GM23338 (cell line): Measurements from ENCODE around the gene ADGRL1. TPM values are rescaled to one million over a fixed set of nuclear protein-coding genes. Genes with fewer than 3 reads are reported as not detected.

Experiments
- ATAC-seq: fragments of 200-7000 bp; cut with Tn5 transposase; 3 replicates; pipeline ENCODE4 v1.9.1; 2020
- DNase-seq: peaks from one replicate; pipeline ENCODE4 v3.0.0-alpha.2; 2015; ENCODE audit warnings: low spot score
- H2AFZ ChIP-seq: fragments of 200-600 bp; sonication (generic); 2 replicates; pipeline ENCODE4 v1.8.0; 2016; ENCODE audit warnings: antibody characterized with exemption, mild to moderate bottlenecking, moderate library complexity
- H3F3A ChIP-seq: fragments of 200-600 bp; sonication (generic); replicated peaks from 2 replicates; pipeline ENCODE4 v1.8.0; 2017; ENCODE audit warnings: antibody characterized with exemption, mixed run types, low read depth
- H3K27ac ChIP-seq: fragments of 200-600 bp; sonication (generic); 2 replicates; pipeline ENCODE4 v1.6.1; 2016; ENCODE audit warnings: low read depth
- H3K27me3 ChIP-seq: fragments of 200-600 bp; sonication (generic); 2 replicates; pipeline ENCODE4 v1.8.0; 2016; ENCODE audit warnings: mild to moderate bottlenecking, mixed run types, moderate library complexity; ENCODE audit not compliant: insufficient read depth
- H3K36me3 ChIP-seq: fragments of 200-600 bp; sonication (generic); 2 replicates; pipeline ENCODE4 v1.8.0; 2016; ENCODE audit warnings: mild to moderate bottlenecking; ENCODE audit not compliant: insufficient read depth
- H3K4me1 ChIP-seq: fragments of 200-600 bp; sonication (generic); 2 replicates; pipeline ENCODE4 v1.8.0; 2016; ENCODE audit warnings: mild to moderate bottlenecking, moderate library complexity; ENCODE audit not compliant: insufficient read depth
- H3K4me2 ChIP-seq: fragments of 200-600 bp; sonication (generic); 2 replicates; pipeline ENCODE4 v1.7.1; 2017; ENCODE audit warnings: mixed run types
- H3K4me3 ChIP-seq: fragments of 200-600 bp; sonication (generic); 2 replicates; pipeline ENCODE4 v1.6.1; 2016; ENCODE audit warnings: mixed run types
- H3K79me2 ChIP-seq: fragments of 200-600 bp; sonication (generic); replicated peaks from 2 replicates; pipeline ENCODE4 v1.8.0; 2017; ENCODE audit warnings: mild to moderate bottlenecking; ENCODE audit not compliant: insufficient read depth
- H3K9me2 ChIP-seq: fragments of 200-600 bp; sonication (generic); 2 replicates; pipeline ENCODE4 v1.8.0; 2017; ENCODE audit not compliant: insufficient read depth
- H4K20me1 ChIP-seq: fragments of 200-600 bp; sonication (generic); replicated peaks from 2 replicates; pipeline ENCODE4 v1.8.0; 2017; ENCODE audit warnings: mild to moderate bottlenecking; ENCODE audit not compliant: insufficient read depth
- H3K27ac Mint-ChIP-seq: 2 replicates; pipeline ENCODE4 v1.8.0; 2020; ENCODE audit warnings: inconsistent platforms, mild to moderate bottlenecking, moderate library complexity, mixed read lengths
- H3K27me3 Mint-ChIP-seq: 3 replicates; pipeline ENCODE4 v1.8.0; 2022; ENCODE audit warnings: low read depth, mild to moderate bottlenecking, moderate library complexity, mixed read lengths, inconsistent platforms; ENCODE audit not compliant: insufficient read depth, poor library complexity
- H3K36me3 Mint-ChIP-seq: 3 replicates; pipeline ENCODE4 v1.8.0; 2021; ENCODE audit warnings: low read depth, mild to moderate bottlenecking, inconsistent platforms, moderate library complexity, mixed read lengths
- H3K4me1 Mint-ChIP-seq: 3 replicates; pipeline ENCODE4 v1.8.0; 2020; ENCODE audit warnings: mild to moderate bottlenecking, inconsistent platforms, mixed read lengths
- H3K4me3 Mint-ChIP-seq: 3 replicates; pipeline ENCODE4 v1.8.0; 2021; ENCODE audit warnings: moderate library complexity, mild to moderate bottlenecking, inconsistent platforms, mixed read lengths
- H3K9me3 Mint-ChIP-seq: 3 replicates; pipeline ENCODE4 v1.8.0; 2020; ENCODE audit warnings: moderate library complexity, mild to moderate bottlenecking, inconsistent platforms, mixed read lengths
- CREB1 ChIP-seq: fragments of 250-450 bp; sonication (Bioruptor Pico); IDR thresholded peaks from 2 replicates; pipeline ENCODE4 v1.5.0; 2020; ENCODE audit warnings: low read depth, mild to moderate bottlenecking, moderate library complexity
- CTCF ChIP-seq, 2 experiments: fragments of 200-600 bp in 1 of 2; sonication (generic) in 1 of 2; conservative IDR thresholded peaks; 2 replicates each; pipeline versions ENCODE4 v1.5.1 to v1.6.1; 2016 to 2017; ENCODE audit warnings: antibody characterized with exemption in 2 of 2, low read depth in 2 of 2, mild to moderate bottlenecking in 2 of 2, moderate library complexity in 1 of 2
- ETS1 ChIP-seq: IDR thresholded peaks from 2 replicates; pipeline ENCODE4 v1.6.1; 2016; ENCODE audit warnings: antibody characterized with exemption
- EZH2 ChIP-seq: fragments of 200-600 bp; sonication (generic); IDR thresholded peaks from one replicate; pipeline ENCODE4 v1.8.0; 2017; ENCODE audit warnings: antibody characterized with exemption, mild to moderate bottlenecking, low read depth; ENCODE audit not compliant: unreplicated experiment
- EZH2phosphoT487 ChIP-seq: fragments of 200-600 bp; sonication (generic); IDR thresholded peaks from one replicate; pipeline ENCODE4 v1.8.1; 2018; ENCODE audit warnings: antibody characterized with exemption; ENCODE audit not compliant: unreplicated experiment
- JUNB ChIP-seq: IDR thresholded peaks from one replicate; pipeline ENCODE4 v1.6.1; 2016; ENCODE audit warnings: antibody characterized with exemption; ENCODE audit not compliant: unreplicated experiment
- NANOG ChIP-seq: IDR thresholded peaks from 2 replicates; pipeline ENCODE4 v1.6.1; 2016; ENCODE audit warnings: antibody characterized with exemption, borderline replicate concordance
- POLR2AphosphoS5 ChIP-seq: IDR thresholded peaks from 2 replicates; pipeline ENCODE4 v1.6.1; 2016; ENCODE audit warnings: antibody characterized with exemption, low read depth
- REST ChIP-seq: IDR thresholded peaks from one replicate; pipeline ENCODE4 v1.6.1; 2018; ENCODE audit warnings: antibody characterized with exemption; ENCODE audit not compliant: unreplicated experiment
- STAT1 ChIP-seq: IDR thresholded peaks from one replicate; pipeline ENCODE4 v1.6.1; 2016; ENCODE audit warnings: antibody characterized with exemption; ENCODE audit not compliant: unreplicated experiment
- ZNF114 ChIP-seq: fragments of 250-450 bp; sonication (Bioruptor Pico); IDR thresholded peaks from 2 replicates; pipeline ENCODE4 v1.5.0; 2020; ENCODE audit warnings: mild to moderate bottlenecking, moderate library complexity
- ZNF331 ChIP-seq: fragments of 250-450 bp; sonication (Bioruptor Pico); IDR thresholded peaks from 2 replicates; pipeline ENCODE4 v1.5.0; 2020; ENCODE audit warnings: low read depth, mild to moderate bottlenecking, moderate library complexity
- ZNF462 ChIP-seq: fragments of 250-450 bp; sonication (Bioruptor Pico); IDR thresholded peaks from 2 replicates; pipeline ENCODE4 v1.5.0; 2020; ENCODE audit warnings: mild to moderate bottlenecking, moderate library complexity
- polyA plus RNA-seq: library from polyadenylated mRNA; unstranded; fragments of >200 nt; fragmentation: Nextera tagmentation; extraction: Ambion mirVana; gene quantifications from 2 replicates; pipeline ENCODE4 v1.2.1, GENCODE V29; 2016
- total RNA-seq: library from RNA; depleted of rRNA; stranded (reverse); fragments of >200 nt; shearing (Covaris generic); gene quantifications from 2 replicates; pipeline ENCODE4 v1.2.3, GENCODE V29; 2014

The ADGRL1 gene
- total and polyA plus RNA-seq, 2 experiments from 2014 or later, result 20.6 to 100 TPM

GRCh38 chr19:14120497-14120780, 85.5 kb downstream of the ADGRL1 start:
- Mint-ChIP-seq H3K27me3 (peaks cover 21% of the 10 kb centered on the region), H3K36me3 (peaks cover 42% of the 10 kb centered on the region), H3K9me3 (no peaks in the 10 kb centered on the region; the same call in 2 of the 3 replicates), H3K4me1 (peaks cover 21% of the 10 kb centered on the region), H3K27ac (no peak overlapping the region), H3K4me3 (no peak overlapping the region)
- Histone ChIP-seq H3K79me2 (peaks cover 15% of the 10 kb centered on the region), H2AFZ (no peak overlapping the region), H3F3A (peaks cover 15% of the 10 kb centered on the region; the same call in 1 of the 2 replicates), H3K4me3 (no peak overlapping the region), H3K27me3 (no peaks in the 10 kb centered on the region), H3K4me2 (no peak overlapping the region), H4K20me1 (peaks cover 14% of the 10 kb centered on the region), H3K27ac (no peak overlapping the region), H3K9me2 (no peaks in the 10 kb centered on the region), H3K36me3 (no peaks in the 10 kb centered on the region; the same call in 1 of the 2 replicates), H3K4me1 (peaks cover 22% of the 10 kb centered on the region)
- TF ChIP-seq STAT1 (no peak), ZNF462 (CRISPR knock-in tag) (no peak), CTCF (conservative IDR thresholded peaks at IDR 0.05; ENCODE audit: low read depth in 2 of 2) (no peak), ZNF331 (CRISPR knock-in tag) (no peak), CREB1 (CRISPR knock-in tag) (no peak), NANOG (no peak), ZNF114 (CRISPR knock-in tag) (no peak), JUNB (no peak), ETS1 (no peak), EZH2 (no peak), POLR2AphosphoS5 (no peak), REST (no peak), EZH2phosphoT487 (no peak)
- DNase-seq (no peak), ATAC-seq (no peak)
